Heart right ventricle (tissue), 16 donors: Measurements from ENCODE around the gene ATAT1. TPM values are rescaled to one million over a fixed set of nuclear protein-coding genes. Genes with fewer than 3 reads are reported as not detected.

Experiments used
- ATAC-seq, 8 donors: fragments of 200-7000 bp; cut with Tn5 transposase; one replicate each; pipeline ENCODE4 v1.9.1; 2020; ENCODE audit warnings: mild to moderate bottlenecking in 8 of 8, moderate library complexity in 8 of 8, moderate number of reproducible peaks in 1 of 8
- DNase-seq, 2 donors: peaks; one replicate each; pipeline ENCODE4 v3.0.0-alpha.2; 2020
- H3K27ac ChIP-seq, 10 donors: fragments of 200-600 bp; sonication (generic) in 2 of 10; one replicate each; pipeline versions ENCODE4 v1.5.0 to v1.8.0; 2020 to 2022; ENCODE audit warnings: mild to moderate bottlenecking in 3 of 10
- H3K27me3 ChIP-seq, 7 donors: fragments of 200-600 bp; one replicate each; pipeline ENCODE4 v1.8.0; 2021 to 2022; ENCODE audit warnings: mild to moderate bottlenecking in 2 of 7
- H3K36me3 ChIP-seq, 9 donors: fragments of 200-600 bp; sonication (generic) in 1 of 9; one replicate each; pipeline versions ENCODE4 v1.5.0 to v1.8.0; 2020 to 2022; ENCODE audit warnings: mild to moderate bottlenecking in 2 of 9
- H3K4me1 ChIP-seq, 9 donors: fragments of 200-600 bp; sonication (generic) in 1 of 9; one replicate each; pipeline versions ENCODE4 v1.5.0 to v1.8.0; 2020 to 2022; ENCODE audit warnings: mild to moderate bottlenecking in 4 of 9
- H3K4me3 ChIP-seq, 10 donors: fragments of 200-600 bp; sonication (generic) in 2 of 10; one replicate each; pipeline versions ENCODE4 v1.5.0 to v1.8.0; 2020 to 2022; ENCODE audit warnings: mild to moderate bottlenecking in 7 of 10, moderate library complexity in 2 of 10
- H3K9me3 ChIP-seq, 11 donors: fragments of 200-600 bp in 10 of 11; sonication (generic) in 2 of 11; one replicate each; pipeline versions ENCODE4 v1.5.0 to v1.8.0; 2013 to 2022; ENCODE audit warnings: mild to moderate bottlenecking in 2 of 11, control low read depth in 1 of 11, moderate library complexity in 1 of 11
- WGBS, 2 donors: extraction: QIAGEN DNeasy Blood & Tissue Kit; methylation state at CpG; one replicate each; pipeline ENCODE4 v1.1.7; 2013; ENCODE audit warnings: inconsistent platforms in 1 of 2; 5-methylcytosine and 5-hydroxymethylcytosine counted together
- intact Hi-C, 10 donors: fragments of 100-400 bp; cut with DNase I; formaldehyde crosslinking; loops; one replicate each; pipeline versions ENCODE4 v1.11.1 to v1.14.2; 2022
- polyA plus RNA-seq, 2 donors: library from polyadenylated mRNA; stranded (reverse); fragments of 200-250 nt; gene quantifications; one replicate each; pipeline ENCODE4 v1.2.3, GENCODE V29; 2013
- total RNA-seq, 10 donors: library from RNA; stranded (reverse); fragmentation: NEBNext Ultra II Directional in 3 of 10; extraction: Animal tissue kit (Norgen Biotek cat#: 25700) in 3 of 10; gene quantifications; one replicate each; pipeline versions ENCODE4 v1.2.1 to v1.2.4, GENCODE V29; 2021 to 2023
- TF ChIP-seq, protein P1 (sequence below), 9 donors: fragments of 200-600 bp; sonication (generic) in 2 of 9; IDR thresholded peaks; one replicate each; pipeline versions ENCODE4 v1.5.0 to v1.8.0; 2021 to 2022; ENCODE audit warnings: antibody characterized with exemption in 9 of 9, mild to moderate bottlenecking in 5 of 9, moderate library complexity in 1 of 9
- donor health status: Arrhythmogenic right ventricular cardiomyopathy.
- donor health status: ischemic (EF 13 %, LVEDD 7.1; RV severe dilation, severe dysfunction).
- donor health status: healthy with polysubstance abuse.
- donor health status: DM: no; HTN: yes; CAD: no.
- donor health status: DM: no; HTN: no; CAD: no.
- donor health status: ischemic (EF 25% LVEDD 6.9; RV normal size, moderate dysfunction).
- donor health status: ischemic (EF 25% LVEDD 5.7; RV mildly dilated, moderate dysfunction).
- donor health status: healthy.
- donor health status: DM: yes; HTN: yes; CAD: no.
- donor health status: Ischemic cardiomyopathy.
- donor health status: ischemic (EF 35%, LVEDD 5.7; RV mildly dilated, moderate dysfunction).
- donor health status: nonischemic (EF 11% LVEDD 7.7; RV severe dilation, severe dysfunction).
- donor health status: DM: yes; HTN: yes; CAD: no.
- donor health status: PGD.
- donor health status: ischemic (EF 29% LVEDD 5.4; RV normal size, mild dysfunction).
- donor health status: nonischemic (EF 23%, LVEDD 6.1; RV moderate dilation, normal function).

ATAT1 gene
- total and polyA plus RNA-seq, 12 donors, result 1.8 to 4.6 (median 2.9) TPM

DNA sequence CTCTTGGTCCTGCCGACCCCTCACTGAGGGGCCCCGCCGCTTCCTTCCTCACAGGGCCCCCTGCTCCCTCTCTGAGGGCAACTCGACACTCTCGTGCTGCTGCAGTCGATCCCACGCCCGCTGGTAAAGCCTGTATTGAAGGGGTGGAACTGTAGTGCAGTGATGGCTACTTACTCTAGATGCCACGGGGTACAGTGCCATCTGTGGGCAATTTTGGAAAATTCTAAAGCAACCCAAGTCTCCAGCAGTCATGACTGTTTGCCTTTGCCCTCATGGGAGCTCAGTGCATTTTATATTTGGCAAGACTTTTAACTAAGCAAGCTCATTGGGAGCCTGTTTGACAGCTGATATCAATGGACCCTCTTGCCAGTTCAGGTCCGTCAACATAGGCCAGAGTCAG is 13.8 kb downstream of the ATAT1 start:
- intact Hi-C loops, result no loop called here
- 81 to 85% methylated on average over 10 of the region's 10 CpGs for WGBS, 2 donors
- no peak overlapping the region for H3K4me3 ChIP-seq
- no peaks in the 10 kb centered on the region for H3K9me3 ChIP-seq
- no peaks in the 10 kb centered on the region for H3K27me3 ChIP-seq
- H3K36me3 ChIP-seq, result peaks cover 0 to 86% (median 6%) of the 10 kb centered on the region in 9 donors
- H3K27ac ChIP-seq, result no peak overlapping the region
- no peak for DNase-seq
- peaks cover 0 to 10% (median 0%) of the 10 kb centered on the region in 9 donors for H3K4me1 ChIP-seq
- ATAC-seq, result no peak
- TF ChIP-seq, protein P1, sequence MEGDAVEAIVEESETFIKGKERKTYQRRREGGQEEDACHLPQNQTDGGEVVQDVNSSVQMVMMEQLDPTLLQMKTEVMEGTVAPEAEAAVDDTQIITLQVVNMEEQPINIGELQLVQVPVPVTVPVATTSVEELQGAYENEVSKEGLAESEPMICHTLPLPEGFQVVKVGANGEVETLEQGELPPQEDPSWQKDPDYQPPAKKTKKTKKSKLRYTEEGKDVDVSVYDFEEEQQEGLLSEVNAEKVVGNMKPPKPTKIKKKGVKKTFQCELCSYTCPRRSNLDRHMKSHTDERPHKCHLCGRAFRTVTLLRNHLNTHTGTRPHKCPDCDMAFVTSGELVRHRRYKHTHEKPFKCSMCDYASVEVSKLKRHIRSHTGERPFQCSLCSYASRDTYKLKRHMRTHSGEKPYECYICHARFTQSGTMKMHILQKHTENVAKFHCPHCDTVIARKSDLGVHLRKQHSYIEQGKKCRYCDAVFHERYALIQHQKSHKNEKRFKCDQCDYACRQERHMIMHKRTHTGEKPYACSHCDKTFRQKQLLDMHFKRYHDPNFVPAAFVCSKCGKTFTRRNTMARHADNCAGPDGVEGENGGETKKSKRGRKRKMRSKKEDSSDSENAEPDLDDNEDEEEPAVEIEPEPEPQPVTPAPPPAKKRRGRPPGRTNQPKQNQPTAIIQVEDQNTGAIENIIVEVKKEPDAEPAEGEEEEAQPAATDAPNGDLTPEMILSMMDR (IDR thresholded peaks at IDR 0.05), result no peak

DNA sequence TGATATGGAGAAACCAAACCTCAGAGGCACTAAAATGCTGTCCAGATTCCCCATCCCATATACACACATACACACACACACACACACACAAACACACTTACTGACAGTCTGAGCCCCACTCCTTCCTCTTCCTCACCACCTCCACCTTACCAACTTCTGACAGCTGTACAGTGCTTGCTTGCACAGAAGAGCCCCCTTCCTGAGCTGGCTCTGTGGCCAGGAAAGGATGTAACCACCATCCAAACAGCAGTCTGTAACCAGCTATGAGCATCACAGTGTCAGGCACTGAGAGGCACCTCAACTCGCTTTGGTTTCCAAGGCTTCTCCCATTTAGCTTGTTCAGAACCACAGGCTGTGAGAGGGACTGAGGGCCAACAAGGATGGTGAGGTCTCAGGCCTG is 14.4 kb downstream of the ATAT1 start:
- peaks cover 0 to 86% (median 6%) of the 10 kb centered on the region in 9 donors for H3K36me3 ChIP-seq
- peaks cover 0 to 16% (median 4%) of the 10 kb centered on the region in 9 donors for H3K4me1 ChIP-seq
- H3K9me3 ChIP-seq, result no peaks in the 10 kb centered on the region
- intact Hi-C loops, result no loop called here
- H3K27me3 ChIP-seq, result no peaks in the 10 kb centered on the region
- 81 to 92% methylated on average over 1 of the region's 1 CpG for WGBS, 2 donors
- DNase-seq, result no peak
- TF ChIP-seq, protein P1 (IDR thresholded peaks at IDR 0.05), result no peak
- ATAC-seq, result no peak
- no peak overlapping the region for H3K4me3 ChIP-seq
- H3K27ac ChIP-seq, result no peak overlapping the region

DNA sequence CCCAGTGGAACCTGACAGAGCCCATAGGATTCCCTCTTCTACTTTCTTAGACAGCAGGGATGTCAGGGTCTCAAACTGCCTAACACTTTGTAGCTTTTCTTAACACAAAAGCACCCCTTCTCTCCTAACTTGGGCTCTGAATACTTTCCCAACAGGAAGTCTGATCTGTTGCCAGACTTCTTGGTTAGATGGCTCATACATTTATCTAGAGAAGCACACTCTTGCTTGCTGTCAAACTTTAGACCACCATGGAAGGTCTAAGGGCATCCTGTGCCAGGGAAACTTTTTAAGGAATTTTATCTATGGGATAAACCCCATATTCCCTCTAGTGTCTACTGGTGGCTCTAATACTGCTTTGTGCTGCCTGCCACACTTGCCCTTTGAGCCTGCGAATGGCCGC is 17.0 kb downstream of the ATAT1 start:
- intact Hi-C loops, result no loop called here
- H3K36me3 ChIP-seq, result peaks cover 0 to 67% (median 6%) of the 10 kb centered on the region in 9 donors
- WGBS, 2 donors, result 95 to 100% methylated on average over 2 of the region's 2 CpGs

DNA sequence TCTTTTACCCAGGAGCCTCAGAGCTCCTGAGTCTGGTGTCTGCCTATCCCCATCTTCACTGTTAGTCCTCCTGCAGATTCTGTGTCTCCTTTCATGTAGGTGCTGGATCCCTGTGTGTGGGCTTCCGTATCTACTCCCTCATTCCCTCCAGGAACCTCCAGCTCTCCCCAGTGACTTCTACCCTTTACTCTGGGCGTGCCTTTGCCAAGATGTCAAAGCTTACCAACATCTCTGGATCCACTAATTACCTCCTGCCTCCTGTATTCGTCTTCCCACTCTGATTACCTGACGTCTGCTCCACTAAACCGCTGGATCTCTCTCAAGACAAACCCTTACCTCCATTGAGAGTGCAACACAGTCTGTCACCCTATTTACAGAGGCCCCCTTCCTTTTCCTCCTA is 18.1 kb downstream of the ATAT1 start:
- Histone ChIP-seq H3K36me3 (peaks cover 0 to 62% (median 6%) of the 10 kb centered on the region in 9 donors), H3K27me3 (no peaks in the 10 kb centered on the region), H3K4me3 (no peak overlapping the region), H3K4me1 (peaks cover 7 to 36% (median 22%) of the 10 kb centered on the region in 9 donors), H3K9me3 (no peaks in the 10 kb centered on the region), H3K27ac (no peak overlapping the region)
- WGBS, 2 donors, result 84 to 85% methylated on average over 5 of the region's 5 CpGs
- DNase-seq (no peak), ATAC-seq (no peak)
- TF ChIP-seq, protein P1 (IDR thresholded peaks at IDR 0.05), result no peak
- intact Hi-C loops, result no loop called here

More for the DNA sequence above, 17.0 kb downstream of the ATAT1 start:
- H3K27me3 ChIP-seq, result no peaks in the 10 kb centered on the region
- TF ChIP-seq, protein P1 (IDR thresholded peaks at IDR 0.05), result no peak
- H3K9me3 ChIP-seq, result no peaks in the 10 kb centered on the region
- DNase-seq, result no peak
- H3K27ac ChIP-seq, result no peak overlapping the region
- no peak overlapping the region for H3K4me3 ChIP-seq
- H3K4me1 ChIP-seq, result peaks cover 7 to 32% (median 22%) of the 10 kb centered on the region in 9 donors
- no peak for ATAC-seq
